ENCODE data around the gene NAT9. TPM values are rescaled to one million over a fixed set of nuclear protein-coding genes. Genes with fewer than 3 reads are reported as not detected.

The NAT9 gene
- total RNA-seq, 1 donor from 2014 or later, result 50.1 TPM

DNA sequence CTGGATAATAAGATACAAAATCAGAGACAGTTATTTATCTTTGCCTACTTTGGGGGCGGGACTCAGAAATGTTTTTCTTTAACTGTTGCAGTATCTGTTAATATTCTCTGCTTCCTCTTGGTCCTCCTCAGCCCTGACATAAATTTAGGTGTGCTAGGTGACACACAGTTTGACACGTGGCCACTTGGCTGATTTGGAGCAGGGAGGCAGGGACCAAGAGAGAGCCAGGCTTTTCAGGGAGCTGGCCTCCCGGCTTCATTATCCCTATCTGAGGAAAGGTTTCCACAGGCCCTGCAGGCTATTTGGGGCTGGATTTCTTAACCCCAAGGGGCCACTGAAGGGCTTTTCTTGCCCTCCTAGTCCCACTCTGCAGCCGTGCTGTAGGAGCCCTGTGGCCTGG is 20.1 kb upstream of the NAT9 start:
- Mint-ChIP-seq H3K4me3 (ENCODE audit: unreplicated experiment) (peak overlapping the region; percentile 50), H3K36me3 (ENCODE audit: low read depth, unreplicated experiment) (peaks cover 44% of the 10 kb centered on the region)

DNA sequence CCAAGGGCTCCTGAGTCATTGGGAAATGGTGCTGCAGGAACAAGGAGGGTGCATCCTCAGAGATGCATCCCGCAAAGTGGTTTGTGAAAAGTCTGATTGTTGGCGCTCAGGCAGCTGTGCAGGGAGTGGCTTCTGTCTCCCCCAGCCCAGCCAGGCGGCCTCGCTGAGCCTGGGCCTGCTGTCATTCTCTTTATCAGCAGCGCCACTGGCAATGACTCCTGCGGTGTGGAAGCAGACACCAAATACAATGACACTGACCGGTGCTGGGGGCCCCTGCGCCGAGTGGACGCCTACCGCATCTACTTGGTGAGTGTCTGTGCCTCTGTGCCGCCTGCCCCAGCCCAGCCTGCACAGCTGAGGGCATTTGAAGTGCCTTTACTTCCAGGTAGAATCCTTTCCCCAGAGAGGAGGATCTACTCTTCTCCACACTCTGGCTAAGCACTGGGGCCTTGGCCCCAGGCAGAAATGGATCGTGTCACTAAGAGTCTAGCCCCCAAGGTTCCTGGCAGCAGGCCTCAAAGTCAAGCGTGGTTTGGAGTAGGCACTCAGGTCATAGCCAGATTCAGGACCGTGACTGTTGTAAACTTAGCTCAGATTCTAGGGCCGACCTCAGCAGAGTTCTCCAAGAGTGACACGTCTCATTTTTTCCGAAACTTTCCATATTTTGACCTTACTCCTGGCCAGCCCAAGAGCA is 19.3 kb upstream of the NAT9 start:
- TF ChIP-seq, protein P1, sequence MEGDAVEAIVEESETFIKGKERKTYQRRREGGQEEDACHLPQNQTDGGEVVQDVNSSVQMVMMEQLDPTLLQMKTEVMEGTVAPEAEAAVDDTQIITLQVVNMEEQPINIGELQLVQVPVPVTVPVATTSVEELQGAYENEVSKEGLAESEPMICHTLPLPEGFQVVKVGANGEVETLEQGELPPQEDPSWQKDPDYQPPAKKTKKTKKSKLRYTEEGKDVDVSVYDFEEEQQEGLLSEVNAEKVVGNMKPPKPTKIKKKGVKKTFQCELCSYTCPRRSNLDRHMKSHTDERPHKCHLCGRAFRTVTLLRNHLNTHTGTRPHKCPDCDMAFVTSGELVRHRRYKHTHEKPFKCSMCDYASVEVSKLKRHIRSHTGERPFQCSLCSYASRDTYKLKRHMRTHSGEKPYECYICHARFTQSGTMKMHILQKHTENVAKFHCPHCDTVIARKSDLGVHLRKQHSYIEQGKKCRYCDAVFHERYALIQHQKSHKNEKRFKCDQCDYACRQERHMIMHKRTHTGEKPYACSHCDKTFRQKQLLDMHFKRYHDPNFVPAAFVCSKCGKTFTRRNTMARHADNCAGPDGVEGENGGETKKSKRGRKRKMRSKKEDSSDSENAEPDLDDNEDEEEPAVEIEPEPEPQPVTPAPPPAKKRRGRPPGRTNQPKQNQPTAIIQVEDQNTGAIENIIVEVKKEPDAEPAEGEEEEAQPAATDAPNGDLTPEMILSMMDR (IDR thresholded peaks at IDR 0.05; ENCODE audit: unreplicated experiment), result no peak
- H3K27me3 Mint-ChIP-seq (ENCODE audit: unreplicated experiment), result peaks cover 6% of the 10 kb centered on the region
- H3K27ac Mint-ChIP-seq (ENCODE audit: unreplicated experiment), result no peak overlapping the region
- peak overlapping the region; percentile 50 for H3K4me3 Mint-ChIP-seq (ENCODE audit: unreplicated experiment)
- H3K9me3 Mint-ChIP-seq (ENCODE audit: unreplicated experiment), result no peaks in the 10 kb centered on the region
- DNase-seq (ENCODE audit: low spot score), result no peak
- H3K4me1 Mint-ChIP-seq (ENCODE audit: unreplicated experiment), result peaks cover 4% of the 10 kb centered on the region
- H3K36me3 Mint-ChIP-seq (ENCODE audit: low read depth, unreplicated experiment), result peaks cover 40% of the 10 kb centered on the region

More for the DNA sequence above, 20.1 kb upstream of the NAT9 start:
- TF ChIP-seq, protein P1 (IDR thresholded peaks at IDR 0.05; ENCODE audit: unreplicated experiment), result no peak
- Mint-ChIP-seq H3K4me1 (ENCODE audit: unreplicated experiment) (no peaks in the 10 kb centered on the region), H3K27ac (ENCODE audit: unreplicated experiment) (no peak overlapping the region), H3K27me3 (ENCODE audit: unreplicated experiment) (peaks cover 5% of the 10 kb centered on the region), H3K9me3 (ENCODE audit: unreplicated experiment) (no peaks in the 10 kb centered on the region)
- DNase-seq (ENCODE audit: low spot score), result no peak

DNA sequence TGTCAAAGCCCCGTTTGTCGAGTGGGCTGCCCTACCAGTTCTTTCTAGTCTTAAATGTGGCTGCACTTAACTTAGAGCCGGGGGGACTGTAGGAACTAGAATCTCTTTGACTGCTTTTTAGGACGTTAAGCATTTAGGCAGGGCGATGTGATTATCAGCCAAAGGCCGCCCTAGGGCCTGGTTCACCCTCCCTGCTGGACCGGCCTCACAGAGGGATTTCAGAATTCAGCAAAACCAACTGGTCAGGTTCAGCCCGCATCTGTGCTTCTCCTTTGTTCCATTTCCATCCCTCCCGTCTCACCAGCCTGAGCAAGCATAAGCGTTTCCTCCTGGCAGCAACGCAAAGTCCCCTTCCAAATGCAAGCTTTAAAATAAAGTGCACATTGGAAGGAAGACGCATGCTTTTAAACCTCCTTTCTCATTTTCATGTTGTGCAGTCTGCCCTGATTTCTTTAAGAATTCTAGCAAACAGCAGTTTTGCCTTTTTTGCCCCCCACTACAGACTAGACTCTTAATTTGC is 16.5 kb upstream of the NAT9 start:
- Mint-ChIP-seq H3K4me3 (ENCODE audit: unreplicated experiment) (peak overlapping the region; percentile 31), H3K4me1 (ENCODE audit: unreplicated experiment) (peaks cover 10% of the 10 kb centered on the region), H3K9me3 (ENCODE audit: unreplicated experiment) (no peaks in the 10 kb centered on the region), H3K36me3 (ENCODE audit: low read depth, unreplicated experiment) (peaks cover 35% of the 10 kb centered on the region), H3K27me3 (ENCODE audit: unreplicated experiment) (peaks cover 7% of the 10 kb centered on the region), H3K27ac (ENCODE audit: unreplicated experiment) (no peak overlapping the region)
- DNase-seq (ENCODE audit: low spot score), result no peak
- TF ChIP-seq, protein P1 (IDR thresholded peaks at IDR 0.05; ENCODE audit: unreplicated experiment), result no peak

DNA sequence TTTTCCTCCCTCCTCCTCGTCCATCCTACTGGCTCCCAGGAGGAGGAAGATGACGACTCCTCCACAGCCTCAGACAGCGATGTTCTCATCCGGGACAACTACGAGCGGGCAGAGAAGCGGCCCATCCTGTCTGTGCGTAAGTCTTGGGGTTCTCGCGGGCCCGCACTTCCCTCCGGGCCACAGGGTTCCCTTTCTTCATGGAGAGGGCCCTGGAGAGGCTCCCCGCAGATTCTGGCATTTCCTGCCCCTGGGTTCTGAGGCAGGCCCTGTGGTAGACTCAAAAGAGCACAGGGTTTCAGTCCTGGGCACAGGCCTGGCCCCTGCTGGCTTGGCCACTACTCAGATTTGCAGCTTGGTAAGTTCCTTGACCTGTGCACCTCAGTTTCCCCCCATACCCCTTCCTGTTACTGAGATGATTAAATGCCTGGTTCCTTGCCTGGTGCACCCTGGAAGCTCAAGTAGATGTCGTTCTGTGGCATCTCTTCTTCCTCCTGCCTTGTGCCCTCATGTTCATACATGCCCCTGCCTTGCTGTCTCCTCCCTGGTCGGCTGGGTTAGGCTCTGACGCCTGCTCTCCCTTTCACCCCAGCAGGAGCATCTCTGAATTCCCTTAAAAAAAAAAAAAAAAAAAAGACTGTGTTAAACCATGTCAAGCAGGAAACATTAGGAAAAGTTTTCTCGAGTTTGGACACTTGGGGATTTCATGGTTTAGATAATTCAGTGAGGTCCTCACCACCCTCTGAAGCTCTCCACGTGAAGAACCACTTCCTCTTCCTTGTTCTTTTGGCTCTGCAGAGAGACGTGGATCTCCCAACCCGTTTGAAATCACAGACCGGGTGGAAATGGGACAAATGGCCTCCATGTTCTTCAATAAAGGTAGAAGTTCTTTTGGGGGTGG is 14.3 kb upstream of the NAT9 start:
- TF ChIP-seq, protein P1 (IDR thresholded peaks at IDR 0.05; ENCODE audit: unreplicated experiment), result no peak
- H3K4me1 Mint-ChIP-seq (ENCODE audit: unreplicated experiment), result peaks cover 10% of the 10 kb centered on the region
- H3K4me3 Mint-ChIP-seq (ENCODE audit: unreplicated experiment), result peak overlapping the region; percentile 42
- no peaks in the 10 kb centered on the region for H3K9me3 Mint-ChIP-seq (ENCODE audit: unreplicated experiment)
- peaks cover 39% of the 10 kb centered on the region for H3K36me3 Mint-ChIP-seq (ENCODE audit: low read depth, unreplicated experiment)
- peaks cover 4% of the 10 kb centered on the region for H3K27me3 Mint-ChIP-seq (ENCODE audit: unreplicated experiment)
- DNase-seq (ENCODE audit: low spot score), result no peak
- H3K27ac Mint-ChIP-seq (ENCODE audit: unreplicated experiment), result no peak overlapping the region
